Osteoblast (primary cell): ENCODE results near the gene KLF6. TPM values are rescaled to one million over a fixed set of nuclear protein-coding genes. Genes with fewer than 3 reads are reported as not detected.

ENCODE experiments used
- DNase-seq: peaks from one replicate; pipeline ENCODE4 v3.0.0; 2011; ENCODE audit warnings: low spot score, mixed read lengths; ENCODE audit not compliant: insufficient read length; ENCODE audit errors: missing footprints
- H2AFZ ChIP-seq: 2 replicates; pipeline ENCODE4 v1.6.0; 2011; ENCODE audit warnings: mild to moderate bottlenecking, low read length
- H3K27ac ChIP-seq: 2 replicates; pipeline ENCODE4 v1.5.1; 2011; ENCODE audit warnings: mild to moderate bottlenecking, low read depth, low read length, moderate library complexity
- H3K27me3 ChIP-seq: 2 replicates; pipeline ENCODE4 v1.6.0; 2012; ENCODE audit warnings: mild to moderate bottlenecking, control low read depth, inconsistent platforms, low read length, moderate library complexity; ENCODE audit not compliant: insufficient read depth
- H3K36me3 ChIP-seq: 2 replicates; pipeline ENCODE4 v1.5.1; 2011; ENCODE audit warnings: mild to moderate bottlenecking, low read length, control low read depth, moderate library complexity; ENCODE audit not compliant: insufficient read depth
- H3K4me1 ChIP-seq: 2 replicates; pipeline ENCODE4 v1.5.1; 2011; ENCODE audit warnings: mild to moderate bottlenecking, low read length, control low read depth, moderate library complexity; ENCODE audit not compliant: insufficient read depth
- H3K4me2 ChIP-seq: 2 replicates; pipeline ENCODE4 v1.6.0; 2011; ENCODE audit warnings: mild to moderate bottlenecking, low read length; ENCODE audit not compliant: insufficient read depth
- H3K4me3 ChIP-seq: fragments of 200-600 bp; sonication (generic); 3 replicates; pipeline ENCODE4 v1.5.1; 2012; ENCODE audit warnings: mild to moderate bottlenecking, low read length, inconsistent platforms; ENCODE audit not compliant: insufficient read depth
- H3K79me2 ChIP-seq: 2 replicates; pipeline ENCODE4 v1.6.0; 2012; ENCODE audit warnings: mild to moderate bottlenecking, low read length, control low read depth, inconsistent platforms; ENCODE audit not compliant: insufficient read depth
- H3K9me3 ChIP-seq: 2 replicates; pipeline ENCODE4 v1.5.1; 2011; ENCODE audit warnings: low read depth, low read length, control low read depth
- H4K20me1 ChIP-seq: 2 replicates; pipeline ENCODE4 v1.6.0; 2012; ENCODE audit warnings: mild to moderate bottlenecking, low read length, control low read depth; ENCODE audit not compliant: insufficient read depth
- total RNA-seq: library from RNA; depleted of rRNA; stranded (reverse); fragments of >200 nt; gene quantifications from 2 replicates; pipeline ENCODE4 v1.2.3, GENCODE V29; 2012
- TF ChIP-seq, protein P1 (sequence below): IDR thresholded peaks from 2 replicates; pipeline ENCODE4 v1.5.1; 2011; ENCODE audit warnings: mild to moderate bottlenecking, low read depth, low read length, moderate library complexity; ENCODE audit errors: extremely low read depth

The KLF6 gene
- total RNA-seq, 1 donor: 52.1 TPM

GRCh38 chr10:3831608-3832007 is 46.6 kb upstream of the KLF6 start:
- TF ChIP-seq, protein P1, sequence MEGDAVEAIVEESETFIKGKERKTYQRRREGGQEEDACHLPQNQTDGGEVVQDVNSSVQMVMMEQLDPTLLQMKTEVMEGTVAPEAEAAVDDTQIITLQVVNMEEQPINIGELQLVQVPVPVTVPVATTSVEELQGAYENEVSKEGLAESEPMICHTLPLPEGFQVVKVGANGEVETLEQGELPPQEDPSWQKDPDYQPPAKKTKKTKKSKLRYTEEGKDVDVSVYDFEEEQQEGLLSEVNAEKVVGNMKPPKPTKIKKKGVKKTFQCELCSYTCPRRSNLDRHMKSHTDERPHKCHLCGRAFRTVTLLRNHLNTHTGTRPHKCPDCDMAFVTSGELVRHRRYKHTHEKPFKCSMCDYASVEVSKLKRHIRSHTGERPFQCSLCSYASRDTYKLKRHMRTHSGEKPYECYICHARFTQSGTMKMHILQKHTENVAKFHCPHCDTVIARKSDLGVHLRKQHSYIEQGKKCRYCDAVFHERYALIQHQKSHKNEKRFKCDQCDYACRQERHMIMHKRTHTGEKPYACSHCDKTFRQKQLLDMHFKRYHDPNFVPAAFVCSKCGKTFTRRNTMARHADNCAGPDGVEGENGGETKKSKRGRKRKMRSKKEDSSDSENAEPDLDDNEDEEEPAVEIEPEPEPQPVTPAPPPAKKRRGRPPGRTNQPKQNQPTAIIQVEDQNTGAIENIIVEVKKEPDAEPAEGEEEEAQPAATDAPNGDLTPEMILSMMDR: no peak
- Histone ChIP-seq H2AFZ (no peak overlapping the region), H3K27ac (no peak overlapping the region), H3K4me1 (peaks cover 18% of the 10 kb centered on the region), H3K27me3 (no peaks in the 10 kb centered on the region), H3K4me3 (no peak overlapping the region), H3K36me3 (no peaks in the 10 kb centered on the region), H3K4me2 (no peak overlapping the region), H3K9me3 (no peaks in the 10 kb centered on the region), H4K20me1 (no peaks in the 10 kb centered on the region), H3K79me2 (no peaks in the 10 kb centered on the region)
- no peak for DNase-seq

- H3K4me2 ChIP-seq: no peak overlapping the region
- no peak for DNase-seq
- H3K9me3 ChIP-seq: no peaks in the 10 kb centered on the region
- H3K79me2 ChIP-seq: no peaks in the 10 kb centered on the region
- H3K36me3 ChIP-seq: no peaks in the 10 kb centered on the region
- no peaks in the 10 kb centered on the region for H3K27me3 ChIP-seq
- TF ChIP-seq, protein P1: no peak
- H3K27ac ChIP-seq: no peak overlapping the region
- peaks cover 22% of the 10 kb centered on the region for H3K4me1 ChIP-seq
- H4K20me1 ChIP-seq: no peaks in the 10 kb centered on the region
- H3K4me3 ChIP-seq: no peak overlapping the region
- peak overlapping the region; percentile 38 for H2AFZ ChIP-seq
These were observed 45.9 kb upstream of the KLF6 start for GRCh38 chr10:3830946-3831345.

DNA sequence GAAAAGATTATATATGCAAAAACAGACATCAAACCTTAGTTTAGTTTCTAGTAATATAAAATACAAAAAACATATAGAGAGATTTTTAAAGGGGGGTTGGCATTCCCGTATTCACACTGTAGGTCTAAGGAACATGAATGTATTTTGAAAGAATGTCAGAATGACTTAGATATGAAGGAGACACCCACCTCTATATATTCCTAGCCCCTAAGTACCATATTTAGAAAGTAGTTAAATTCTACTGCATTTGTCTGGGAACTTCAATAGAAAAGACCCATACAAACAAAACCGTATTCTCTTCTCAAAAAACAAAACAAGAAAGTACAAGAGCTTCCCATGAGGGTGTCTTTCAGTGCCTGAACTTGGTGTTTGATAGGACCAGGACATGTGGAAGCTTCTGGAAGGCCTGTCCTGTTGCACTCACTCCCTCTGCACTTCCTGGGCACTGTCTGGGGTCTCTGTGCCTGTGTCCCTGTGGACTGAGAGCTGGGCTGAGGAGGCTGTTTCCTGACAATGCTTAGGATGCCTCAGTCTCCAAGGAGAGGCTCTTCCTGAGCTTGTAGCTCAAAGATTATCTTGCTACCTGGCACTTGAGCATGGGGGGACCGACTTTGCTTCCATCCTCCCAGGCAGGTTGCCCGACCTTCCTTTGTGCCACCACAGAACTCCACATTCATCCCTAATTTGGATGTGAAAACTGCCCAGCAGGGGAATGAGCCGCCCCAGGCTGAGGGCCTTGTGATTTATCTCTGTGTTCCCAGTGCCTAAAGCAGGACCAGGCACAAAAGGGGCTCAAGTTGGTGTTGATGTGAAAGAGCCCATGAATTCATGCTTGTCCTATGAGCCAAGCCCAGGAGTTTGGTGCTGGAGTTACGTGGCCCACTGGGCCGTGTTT is 44.4 kb upstream of the KLF6 start:
- peak overlapping the region; percentile 95 for H3K27ac ChIP-seq
- TF ChIP-seq, protein P1: no peak
- peak overlapping the region; percentile 65 for H3K4me3 ChIP-seq
- peak overlapping the region; percentile 97 for H2AFZ ChIP-seq
- H3K4me2 ChIP-seq: peak overlapping the region; percentile 80
- H4K20me1 ChIP-seq: no peaks in the 10 kb centered on the region
- no peaks in the 10 kb centered on the region for H3K36me3 ChIP-seq
- no peaks in the 10 kb centered on the region for H3K79me2 ChIP-seq
- H3K27me3 ChIP-seq: no peaks in the 10 kb centered on the region
- no peaks in the 10 kb centered on the region for H3K9me3 ChIP-seq
- peaks cover 28% of the 10 kb centered on the region for H3K4me1 ChIP-seq
- DNase-seq: no peak

DNA sequence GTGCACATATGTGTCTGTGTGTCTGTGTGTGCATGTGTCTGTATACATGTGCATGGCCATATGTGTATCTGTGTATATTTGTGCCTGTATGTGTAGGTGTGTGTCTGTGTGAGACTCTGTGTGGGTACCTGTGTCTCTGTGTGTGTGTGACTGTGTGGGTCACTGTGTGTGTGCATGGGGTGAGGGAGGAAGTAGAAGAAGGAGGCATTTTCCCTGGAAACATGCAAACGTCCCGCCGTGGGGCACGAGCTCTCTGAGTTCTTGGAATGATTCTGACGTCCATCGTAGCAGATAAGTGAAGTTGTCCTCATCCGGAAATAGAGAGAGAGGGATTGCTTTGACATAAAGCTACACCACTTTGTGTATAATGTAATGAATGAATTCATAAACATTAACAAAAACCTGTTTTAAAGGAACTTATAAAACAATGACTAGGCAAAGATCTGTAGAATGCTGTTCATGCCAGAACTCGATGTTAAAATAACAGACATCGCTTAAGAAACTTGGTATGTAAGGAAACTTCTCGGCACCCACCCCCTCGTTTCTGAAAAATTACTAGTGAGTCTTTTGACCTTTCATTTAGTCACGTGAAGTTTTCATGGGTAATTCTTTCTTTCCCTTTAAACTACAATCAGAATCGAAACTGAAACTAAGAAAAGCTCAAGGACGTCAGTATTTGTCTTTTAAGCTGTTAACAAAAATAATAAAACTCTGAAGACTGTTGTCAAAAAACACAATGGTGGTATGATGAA is 43.6 kb upstream of the KLF6 start:
- peak; percentile 85 for DNase-seq
- no peaks in the 10 kb centered on the region for H3K27me3 ChIP-seq
- TF ChIP-seq, protein P1: no peak
- no peaks in the 10 kb centered on the region for H3K79me2 ChIP-seq
- H3K4me3 ChIP-seq: peak overlapping the region; percentile 65
- peak overlapping the region; percentile 95 for H3K27ac ChIP-seq
- no peaks in the 10 kb centered on the region for H3K36me3 ChIP-seq
- H3K9me3 ChIP-seq: no peaks in the 10 kb centered on the region
- H3K4me1 ChIP-seq: peaks cover 28% of the 10 kb centered on the region
- H2AFZ ChIP-seq: peak overlapping the region; percentile 97
- H4K20me1 ChIP-seq: no peaks in the 10 kb centered on the region
- H3K4me2 ChIP-seq: peak overlapping the region; percentile 80
